Nephron progenitor cell (in vitro differentiated cells): ENCODE measurements around the gene RRN3.
A peak's percentile ranks its signal among the peaks of the same experiment; 100 is the strongest.
"Not testable (repeated sequence)": the region's sequence is repeated elsewhere in the genome, so short reads cannot be mapped to it uniquely, and the experiment has no call there.

ENCODE experiments used
- DNase-seq: peaks from one replicate; pipeline ENCODE4 v3.0.0; 2021
- H3K27ac Mint-ChIP-seq: 2 replicates; pipeline ENCODE4 v1.8.0; 2021; ENCODE audit warnings: mild to moderate bottlenecking, moderate library complexity, mixed read lengths
- H3K27me3 Mint-ChIP-seq: 2 replicates; pipeline ENCODE4 v1.8.0; 2021; ENCODE audit warnings: mild to moderate bottlenecking, low read depth, mixed read lengths; ENCODE audit not compliant: poor library complexity
- H3K36me3 Mint-ChIP-seq: 2 replicates; pipeline ENCODE4 v1.8.0; 2021; ENCODE audit warnings: low read depth, mixed read lengths
- H3K4me1 Mint-ChIP-seq: 2 replicates; pipeline ENCODE4 v1.8.0; 2021; ENCODE audit warnings: mixed read lengths
- H3K4me3 Mint-ChIP-seq: 2 replicates; pipeline ENCODE4 v1.8.0; 2021; ENCODE audit warnings: mild to moderate bottlenecking, moderate library complexity, mixed read lengths
- H3K9me3 Mint-ChIP-seq: 2 replicates; pipeline ENCODE4 v1.8.0; 2021; ENCODE audit warnings: mild to moderate bottlenecking, moderate library complexity, mixed read lengths
- CTCF ChIP-seq: fragments of 200-600 bp; sonication (generic); IDR thresholded peaks from 2 replicates; pipeline ENCODE4 v1.5.0; 2021; ENCODE audit warnings: antibody characterized with exemption

The RRN3 gene

GRCh38 chr16:15034266-15035162 is 59.6 kb downstream of the RRN3 start:
- no peak overlapping the region for H3K4me3 Mint-ChIP-seq
- no peak for TF ChIP-seq CTCF
- H3K9me3 Mint-ChIP-seq: no peaks in the 10 kb centered on the region
- peaks cover 80% of the 10 kb centered on the region for H3K36me3 Mint-ChIP-seq
- no peaks in the 10 kb centered on the region for H3K27me3 Mint-ChIP-seq
- H3K4me1 Mint-ChIP-seq: peaks cover 5% of the 10 kb centered on the region
- no peak for DNase-seq
- peak overlapping the region; percentile 32 for H3K27ac Mint-ChIP-seq

- no peaks in the 10 kb centered on the region for H3K27me3 Mint-ChIP-seq
- H3K4me1 Mint-ChIP-seq: peaks cover 17% of the 10 kb centered on the region
- no peaks in the 10 kb centered on the region for H3K9me3 Mint-ChIP-seq
- TF ChIP-seq CTCF: no peak
- peak overlapping the region; percentile 22 for H3K27ac Mint-ChIP-seq
- H3K4me3 Mint-ChIP-seq: no peak overlapping the region
- DNase-seq: no peak
- peaks cover 81% of the 10 kb centered on the region for H3K36me3 Mint-ChIP-seq
These were observed 60.8 kb downstream of the RRN3 start for GRCh38 chr16:15033309-15033707.

GRCh38 chr16:15032547-15033308 is 61.3 kb downstream of the RRN3 start:
- H3K27ac Mint-ChIP-seq: no peak overlapping the region
- no peak overlapping the region for H3K4me3 Mint-ChIP-seq
- DNase-seq: no peak
- H3K27me3 Mint-ChIP-seq: no peaks in the 10 kb centered on the region
- TF ChIP-seq CTCF: no peak
- H3K36me3 Mint-ChIP-seq: peaks cover 80% of the 10 kb centered on the region
- no peaks in the 10 kb centered on the region for H3K9me3 Mint-ChIP-seq
- H3K4me1 Mint-ChIP-seq: peaks cover 22% of the 10 kb centered on the region

GRCh38 chr16:15031586-15031985 is 62.5 kb downstream of the RRN3 start:
- H3K27me3 Mint-ChIP-seq: no peaks in the 10 kb centered on the region
- no peaks in the 10 kb centered on the region for H3K9me3 Mint-ChIP-seq
- no peak for DNase-seq
- TF ChIP-seq CTCF: no peak
- H3K36me3 Mint-ChIP-seq: peaks cover 77% of the 10 kb centered on the region
- peak overlapping the region; percentile 10 for H3K27ac Mint-ChIP-seq
- peaks cover 25% of the 10 kb centered on the region for H3K4me1 Mint-ChIP-seq
- no peak overlapping the region for H3K4me3 Mint-ChIP-seq

- H3K27ac Mint-ChIP-seq: peak overlapping the region; percentile 60
- no peak overlapping the region for H3K4me3 Mint-ChIP-seq
- no peak for TF ChIP-seq CTCF
- no peaks in the 10 kb centered on the region for H3K27me3 Mint-ChIP-seq
- no peaks in the 10 kb centered on the region for H3K9me3 Mint-ChIP-seq
- peaks cover 77% of the 10 kb centered on the region for H3K36me3 Mint-ChIP-seq
- peaks cover 25% of the 10 kb centered on the region for H3K4me1 Mint-ChIP-seq
- no peak for DNase-seq
These were observed 62.9 kb downstream of the RRN3 start for GRCh38 chr16:15031179-15031578.

- Mint-ChIP-seq H3K27ac (peak overlapping the region; percentile 87), H3K36me3 (peaks cover 83% of the 10 kb centered on the region), H3K4me1 (peaks cover 25% of the 10 kb centered on the region)
- DNase-seq, H3K4me3 Mint-ChIP-seq, H3K27me3 Mint-ChIP-seq, H3K9me3 Mint-ChIP-seq: not testable (repeated sequence)
These were observed 64.3 kb downstream of the RRN3 start for GRCh38 chr16:15029749-15030148.

GRCh38 chr16:15028801-15029698 is 65.0 kb downstream of the RRN3 start:
- not testable (repeated sequence) for H3K9me3 Mint-ChIP-seq, DNase-seq
- peaks cover 85% of the 10 kb centered on the region for H3K36me3 Mint-ChIP-seq

GRCh38 chr16:15028345-15028715 is 65.7 kb downstream of the RRN3 start:
- not testable (repeated sequence) for H3K9me3 Mint-ChIP-seq, H3K4me3 Mint-ChIP-seq, H3K27me3 Mint-ChIP-seq, DNase-seq
- peaks cover 25% of the 10 kb centered on the region for H3K4me1 Mint-ChIP-seq
- peak overlapping the region; percentile 89 for H3K27ac Mint-ChIP-seq
- H3K36me3 Mint-ChIP-seq: peaks cover 84% of the 10 kb centered on the region

More at GRCh38 chr16:15028801-15029698, 65.0 kb downstream of the RRN3 start:
- H3K4me1 Mint-ChIP-seq: peaks cover 25% of the 10 kb centered on the region
- not testable (repeated sequence) for H3K27me3 Mint-ChIP-seq, H3K4me3 Mint-ChIP-seq
- H3K27ac Mint-ChIP-seq: peak overlapping the region; percentile 94
